NCI-H2227 (cell line): Measurements from ENCODE around the gene AKAP1.
A peak's percentile ranks its signal among the peaks of the same experiment; 100 is the strongest.

Experiments used
- DNase-seq: peaks from one replicate; lab custom pipeline; 2025; ENCODE audit not compliant: unreplicated experiment; lab: John Stamatoyannopoulos, UW

The AKAP1 gene

DNA sequence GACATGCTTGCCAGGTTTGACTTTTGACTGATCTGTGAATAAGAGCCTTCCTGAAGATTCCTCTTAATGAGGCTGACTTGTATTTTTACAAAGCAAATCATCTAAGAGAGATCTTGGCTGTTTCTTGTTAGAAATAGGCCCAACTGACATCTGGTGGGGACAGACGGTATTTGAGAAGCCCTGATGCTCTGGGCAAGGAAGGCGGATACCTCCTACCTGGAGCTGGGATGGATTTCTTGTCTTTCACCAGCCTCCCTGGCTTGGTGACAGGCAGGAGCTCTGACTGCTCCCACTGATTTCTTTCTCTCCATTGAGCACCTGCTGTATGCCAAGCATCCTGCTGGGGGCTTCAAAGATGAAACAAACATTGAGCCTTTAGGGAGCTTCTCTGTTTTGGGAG lies 40.4 kb downstream of the AKAP1 start:
- DNase-seq: no peak

- DNase-seq: no peak
Observed at GRCh38 chr17:57125866-57126265, 40.8 kb downstream of the AKAP1 start.

- peak; percentile 92 for DNase-seq
Observed at GRCh38 chr17:57130708-57131461, 45.8 kb downstream of the AKAP1 start.

GRCh38 chr17:57132663-57133062 lies 47.6 kb downstream of the AKAP1 start:
- DNase-seq: no peak

GRCh38 chr17:57133486-57133885 lies 48.4 kb downstream of the AKAP1 start:
- DNase-seq: no peak

- DNase-seq: peak; percentile 78
Observed at GRCh38 chr17:57135026-57135788, 50.2 kb downstream of the AKAP1 start.

DNA sequence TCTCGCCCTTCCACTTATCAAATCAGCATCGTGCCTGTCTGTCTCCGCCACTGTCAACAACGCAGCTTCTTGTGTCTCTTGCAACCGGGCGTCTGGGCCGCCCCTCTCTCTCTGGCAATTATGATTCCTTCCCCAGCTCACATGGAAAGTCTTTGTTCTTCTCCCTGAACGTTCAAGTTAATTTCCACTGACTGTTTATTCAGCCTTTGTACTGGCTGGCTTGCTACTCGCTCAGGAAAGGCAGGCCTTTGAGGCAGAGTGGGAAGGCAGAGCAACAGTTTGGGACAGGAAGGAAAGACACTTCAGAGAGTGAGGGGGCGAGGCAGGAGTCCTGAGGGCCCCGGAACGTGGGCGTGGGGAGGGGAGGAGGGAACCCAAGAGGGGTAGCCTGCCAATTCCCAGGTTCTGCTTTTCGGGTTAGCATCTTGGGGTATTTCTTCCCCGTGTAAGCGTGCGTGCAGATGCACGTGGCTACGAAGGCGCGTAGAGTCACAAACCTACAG lies 50.8 kb downstream of the AKAP1 start:
- DNase-seq: peak; percentile 81

DNA sequence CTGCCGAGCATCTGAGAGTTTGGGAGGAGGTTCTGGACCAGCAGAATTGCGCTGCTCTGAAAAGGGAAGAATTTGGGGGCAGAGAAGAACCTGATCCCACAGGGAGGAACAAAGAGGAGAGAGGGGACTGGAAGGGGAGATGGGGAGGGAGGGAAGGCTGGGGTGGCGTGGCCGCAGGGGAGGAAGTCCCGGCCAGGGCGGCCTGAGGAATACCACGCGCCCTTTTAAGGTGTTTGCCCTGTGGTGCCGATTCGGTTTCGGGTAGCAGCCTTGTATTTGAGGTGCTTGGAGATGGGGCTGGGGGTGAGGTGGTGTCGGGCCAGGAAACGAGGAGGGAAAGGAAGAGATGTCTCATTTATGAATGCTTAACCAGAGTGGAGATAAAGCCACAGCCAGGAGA lies 51.3 kb downstream of the AKAP1 start:
- no peak for DNase-seq

DNA sequence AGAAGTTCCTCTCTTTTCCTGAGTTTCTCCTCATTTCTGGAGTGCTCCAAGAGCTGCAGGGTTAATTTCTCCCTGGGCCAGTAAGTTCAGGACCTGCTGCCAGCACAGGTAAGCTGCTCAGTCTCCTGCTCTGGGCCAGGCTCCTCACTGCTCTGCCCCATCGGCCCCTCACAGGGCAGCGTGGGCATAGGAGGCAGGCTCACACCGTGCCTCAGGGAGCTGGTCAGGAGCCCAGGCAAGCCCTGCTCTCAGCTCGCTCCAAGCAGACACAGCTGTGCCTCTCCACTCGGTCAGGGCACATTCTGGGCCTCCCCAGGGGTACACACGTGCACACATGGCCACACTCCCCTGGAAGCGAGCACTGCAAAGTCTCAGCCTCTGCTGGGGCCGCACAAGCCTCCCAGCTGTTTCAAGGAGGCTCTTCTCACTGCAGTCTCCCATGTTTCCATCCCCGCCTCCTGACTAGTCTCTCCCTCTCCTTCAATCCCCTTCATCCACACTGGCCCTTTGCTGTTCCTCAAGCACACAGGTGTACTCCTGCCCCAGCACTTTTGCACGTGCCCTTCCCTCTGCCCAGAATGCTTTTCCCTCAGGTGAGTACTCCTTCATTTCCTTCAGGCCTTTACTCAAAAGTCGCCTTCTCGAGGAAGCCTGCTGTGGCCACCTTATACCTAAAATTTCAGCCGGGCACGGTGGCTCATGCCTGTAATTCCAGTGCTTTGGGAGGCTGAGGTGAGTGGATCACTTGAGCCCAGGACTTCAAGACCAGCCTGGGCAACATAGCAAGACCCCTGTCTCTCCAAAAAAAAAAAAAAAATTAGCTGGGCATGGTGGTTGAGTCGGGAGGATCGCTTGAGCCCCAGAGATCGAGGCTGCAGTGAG lies 53.2 kb downstream of the AKAP1 start:
- DNase-seq: no peak

DNA sequence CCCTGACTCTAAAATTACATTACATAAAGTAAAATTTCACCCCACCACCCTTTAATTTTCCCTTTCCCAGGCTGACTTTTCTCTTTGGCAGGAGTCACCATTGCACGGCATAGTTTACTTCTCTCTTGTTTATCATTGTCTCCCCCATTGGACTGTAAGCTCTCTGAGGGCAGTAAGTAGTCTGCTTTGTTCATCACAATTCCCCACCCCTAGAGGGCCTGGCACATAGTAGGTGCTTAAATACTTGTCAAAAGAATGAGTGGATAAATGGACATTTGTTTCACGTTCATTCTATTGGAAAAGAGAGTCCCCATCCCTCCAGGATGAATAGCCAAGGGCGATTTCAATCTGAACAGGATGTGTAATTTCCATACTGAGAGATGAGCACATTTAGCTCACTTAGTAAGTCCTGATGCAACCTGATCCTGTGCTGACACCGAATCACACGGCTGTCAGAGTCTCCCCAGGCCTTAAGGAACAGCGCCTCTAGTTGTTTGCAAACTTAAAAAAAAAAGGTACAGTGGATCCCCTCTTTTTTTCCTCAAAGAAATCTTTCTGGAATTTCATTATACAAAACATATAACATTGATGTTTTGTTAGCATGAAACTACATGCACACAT lies 54.0 kb downstream of the AKAP1 start:
- no peak for DNase-seq

- DNase-seq: no peak
Observed at GRCh38 chr17:57140316-57140715, 55.3 kb downstream of the AKAP1 start.

GRCh38 chr17:57142925-57143324 lies 57.9 kb downstream of the AKAP1 start:
- DNase-seq: no peak

DNA sequence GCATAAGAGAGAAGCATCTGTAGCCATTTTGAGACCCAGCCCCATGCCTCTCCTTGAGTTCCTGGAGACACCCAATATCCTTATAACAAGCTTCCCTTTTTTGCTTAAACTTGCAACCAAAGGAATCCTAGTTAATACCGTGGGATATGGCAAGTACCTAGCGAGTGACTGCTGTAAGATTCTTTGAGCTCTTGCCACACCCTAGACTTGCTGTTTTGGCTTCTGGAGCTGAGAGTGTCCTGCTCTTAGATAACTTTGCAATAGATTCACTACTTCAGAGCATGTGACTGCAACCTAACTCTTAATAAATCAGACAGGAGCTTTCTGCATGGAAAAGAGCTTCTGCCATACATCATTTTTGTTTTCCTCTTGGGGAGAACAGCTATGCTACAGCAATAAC lies 58.3 kb downstream of the AKAP1 start:
- no peak for DNase-seq

- no peak for DNase-seq
Observed at GRCh38 chr17:57143919-57144318, 58.9 kb downstream of the AKAP1 start.

DNA sequence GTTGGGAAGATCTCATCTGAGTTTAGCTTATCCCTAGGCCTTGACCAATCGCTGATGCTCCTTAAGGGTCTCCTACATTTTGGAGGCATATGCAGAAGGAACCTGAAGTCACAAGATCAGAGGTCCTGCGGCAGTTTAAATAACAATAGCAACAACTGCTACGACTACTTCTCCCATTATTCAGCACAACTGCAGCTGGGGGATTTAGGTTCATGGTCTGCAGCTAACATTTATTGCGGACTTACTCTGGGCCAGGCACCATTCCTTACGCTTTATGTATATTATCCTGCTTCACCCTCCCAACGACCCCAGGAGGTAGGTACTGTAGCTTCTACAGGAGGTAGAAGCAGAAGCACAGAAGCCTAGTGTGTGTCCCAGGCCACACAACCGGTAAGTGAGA lies 59.5 kb downstream of the AKAP1 start:
- no peak for DNase-seq

GRCh38 chr17:57145347-57145746 lies 60.3 kb downstream of the AKAP1 start:
- DNase-seq: no peak

- no peak for DNase-seq
Observed at GRCh38 chr17:57146273-57146672, 61.2 kb downstream of the AKAP1 start.

DNA sequence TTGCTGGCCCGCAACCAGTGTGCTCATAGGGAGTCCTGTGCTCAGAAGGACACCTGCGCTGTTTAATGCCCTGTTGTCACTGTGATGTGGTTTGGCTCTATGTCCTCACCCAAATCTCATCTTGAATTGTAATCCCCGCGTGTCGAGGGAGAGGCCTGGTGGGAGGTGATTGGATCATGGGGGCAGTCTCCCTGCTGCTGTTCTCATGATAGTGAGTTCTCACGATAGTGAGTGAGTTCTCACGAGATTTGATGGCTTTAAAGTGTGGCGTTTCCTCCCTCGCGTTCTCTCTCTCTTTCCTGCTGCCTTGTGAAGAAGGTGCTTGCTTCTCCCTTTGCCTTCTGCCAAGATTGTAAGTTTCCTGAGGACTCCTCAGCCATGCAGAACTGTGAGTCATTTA lies 66.8 kb downstream of the AKAP1 start:
- DNase-seq: no peak

DNA sequence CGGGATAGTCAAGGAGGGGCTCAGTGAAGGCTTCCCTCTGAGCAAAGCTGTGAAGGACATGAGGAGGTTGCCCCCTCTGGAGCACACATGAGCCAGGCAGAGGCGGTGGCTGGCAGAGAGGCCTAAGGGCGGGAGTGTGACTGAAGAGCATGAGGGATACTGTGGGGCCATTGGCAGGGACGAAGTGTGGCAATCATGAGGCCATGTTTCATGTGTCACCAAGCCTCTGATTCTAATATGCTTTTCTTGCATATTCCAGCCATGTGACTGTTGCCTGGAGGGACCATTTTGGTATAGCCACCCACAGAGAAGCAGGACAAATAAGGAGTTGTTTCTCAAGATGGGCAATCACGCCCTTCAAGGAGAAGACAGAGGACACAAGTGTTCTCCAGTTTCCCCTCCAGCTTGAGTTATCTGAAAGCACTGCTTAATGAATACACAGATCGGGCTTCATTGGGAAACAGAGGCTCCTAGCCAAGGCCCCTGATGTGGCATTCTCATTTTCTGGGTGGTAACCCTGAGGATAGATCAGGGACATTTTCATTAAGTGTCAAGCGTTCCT lies 68.0 kb downstream of the AKAP1 start:
- no peak for DNase-seq

DNA sequence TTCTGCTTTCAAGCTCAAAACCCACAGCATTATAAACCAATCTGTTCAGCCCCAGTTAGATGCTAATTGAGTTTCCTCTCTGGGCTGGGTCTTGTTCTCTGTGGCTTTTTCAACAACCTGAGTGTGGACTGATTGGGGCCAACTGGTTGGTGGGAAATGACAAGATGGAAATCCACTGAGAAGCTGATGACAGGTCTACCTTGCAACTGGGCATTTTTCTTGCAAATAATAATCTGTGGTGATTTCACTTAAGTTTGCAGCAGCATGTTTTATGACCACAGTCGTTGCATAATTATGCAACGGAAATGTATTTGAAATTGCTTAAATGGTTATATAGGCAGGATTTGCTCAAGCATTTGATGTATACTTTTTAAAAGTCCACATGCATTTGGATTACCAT lies 69.9 kb downstream of the AKAP1 start:
- no peak for DNase-seq

DNA sequence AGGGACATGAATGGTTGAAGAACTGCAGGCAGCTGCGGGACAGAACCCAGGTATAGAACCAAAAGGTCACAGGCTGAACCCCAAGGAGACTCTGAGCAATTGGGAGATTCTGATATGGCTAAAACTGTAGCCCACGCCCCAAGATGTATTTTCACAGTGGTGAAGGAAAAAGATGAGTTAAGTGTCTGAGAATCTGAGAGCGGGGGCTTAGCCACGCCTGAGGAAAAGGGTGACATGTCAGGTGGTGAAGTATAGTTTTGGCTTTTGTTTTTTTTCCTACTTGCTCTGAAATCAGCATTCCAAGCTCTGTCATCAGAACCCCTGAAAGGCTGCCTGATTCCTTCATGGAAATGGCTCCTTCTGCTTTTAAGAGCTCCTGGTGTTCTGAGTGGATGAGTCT lies 73.3 kb downstream of the AKAP1 start:
- no peak for DNase-seq
